GM13976 (cell line): ENCODE measurements around the gene FTL.

ENCODE experiments used
- DNase-seq: peaks from one replicate; pipeline ENCODE4 v3.0.0; 2012; ENCODE audit warnings: low spot score
- CTCF ChIP-seq: IDR thresholded peaks from 2 replicates; pipeline ENCODE4 v1.5.1; 2012; ENCODE audit warnings: borderline replicate concordance, mild to moderate bottlenecking; ENCODE audit not compliant: insufficient read depth; ENCODE audit errors: extremely low read depth, missing control alignments, control extremely low read depth
- in situ Hi-C: fragments of 300-500 bp; cut with MboI; formaldehyde crosslinking; loops from one replicate; pipeline ENCODE4 v1.12.0; 2022; ENCODE audit warnings: low sequenced_read_pairs, mixed read lengths, inconsistent platforms; ENCODE audit not compliant: unreplicated experiment

Gene FTL

GRCh38 chr19:48970923-48971395 is 5.8 kb downstream of the FTL start:
- peak; percentile 81 for DNase-seq
- in situ Hi-C loops = loop anchor here (5.0 kb wide), 2 partner anchors 99 to 179 kb away; partner anchors contain the start of gene PPP1R15A
- TF ChIP-seq CTCF = peak; percentile 95

GRCh38 chr19:48975947-48976847 is 11.1 kb downstream of the FTL start:
- DNase-seq = peak; percentile 56
- no peak for TF ChIP-seq CTCF
- in situ Hi-C loops = no loop called here

GRCh38 chr19:48977061-48977460 is 12.0 kb downstream of the FTL start:
- in situ Hi-C loops = no loop called here
- no peak for TF ChIP-seq CTCF

GRCh38 chr19:48982280-48982679 is 17.2 kb downstream of the FTL start:
- in situ Hi-C loops = no loop called here
- DNase-seq = no peak
- TF ChIP-seq CTCF = no peak

More at GRCh38 chr19:48977061-48977460, 12.0 kb downstream of the FTL start:
- no peak for DNase-seq

GRCh38 chr19:48985711-48986110 is 20.6 kb downstream of the FTL start:
- in situ Hi-C loops = no loop called here
- no peak for TF ChIP-seq CTCF
- no peak for DNase-seq

GRCh38 chr19:48986211-48986610 is 21.1 kb downstream of the FTL start:
- in situ Hi-C loops = no loop called here

More at GRCh38 chr19:48986211-48986610, 21.1 kb downstream of the FTL start:
- no peak for TF ChIP-seq CTCF
- DNase-seq = no peak
